ENCODE measurements around the gene ACSL5.

ACSL5 gene
- 86.7 to 115 reads per million in 2 donors for total RNA-seq

GRCh38 chr10:112373912-112374338 is at the start of gene ACSL5:
Gene ACSL5, plus strand, starts transcription at chr10:112374116. Its CDS starts 20,831 bp downstream, at chr10:112394947.
- DNase-seq, result no peak

- DNase-seq, result no peak
Measured at GRCh38 chr10:112327678-112328077, 46.2 kb upstream of the ACSL5 start.

DNA sequence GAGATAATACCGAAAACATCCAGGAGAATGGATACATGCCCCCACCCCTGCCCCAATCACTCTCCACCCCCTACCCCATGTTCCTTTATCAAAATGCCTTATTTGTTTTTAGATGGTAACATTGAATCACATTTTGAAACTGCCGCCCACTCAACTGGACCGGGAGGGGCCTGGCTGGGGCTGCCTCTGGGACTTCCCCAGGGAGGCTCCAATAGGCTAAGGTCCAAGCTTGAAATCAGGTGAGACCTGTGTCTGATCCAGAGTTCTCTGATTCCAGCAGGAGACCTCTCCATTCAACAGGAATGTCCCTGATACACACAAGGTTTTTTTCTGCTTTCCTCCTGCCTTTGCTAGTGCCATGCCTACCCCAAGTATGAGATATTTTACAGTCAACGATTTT is 43.8 kb upstream of the ACSL5 start:
- DNase-seq, result no peak

DNA sequence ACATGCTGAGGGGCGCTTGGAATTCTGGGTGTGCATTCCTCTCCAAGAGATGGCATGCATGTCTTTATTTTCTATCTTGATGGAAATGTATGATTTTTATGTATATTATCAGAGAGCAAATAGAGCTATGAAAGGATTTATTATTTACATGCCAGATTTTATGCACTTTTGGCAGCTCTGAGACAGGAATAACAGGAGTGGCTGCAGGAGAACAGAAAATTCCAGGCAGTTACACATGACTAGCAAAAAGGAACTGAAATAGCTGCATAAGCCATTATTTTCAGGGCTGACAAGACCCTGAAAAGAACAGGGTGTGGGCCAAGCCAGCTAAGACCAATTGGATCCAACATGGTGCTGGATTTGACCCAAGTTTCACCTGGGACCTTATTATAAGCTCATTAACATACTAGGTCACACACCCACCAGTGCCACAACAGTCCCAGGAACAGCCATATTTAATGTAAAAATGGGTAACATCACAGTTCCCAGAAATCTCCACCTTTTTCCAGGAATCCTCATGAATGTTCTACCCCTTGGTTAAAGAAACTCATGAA is 43.2 kb upstream of the ACSL5 start:
- no peak for DNase-seq

- no peak for DNase-seq
Measured at GRCh38 chr10:112332022-112332421, 41.9 kb upstream of the ACSL5 start.

- no peak for DNase-seq
Measured at GRCh38 chr10:112332509-112333228, 41.2 kb upstream of the ACSL5 start.

DNA sequence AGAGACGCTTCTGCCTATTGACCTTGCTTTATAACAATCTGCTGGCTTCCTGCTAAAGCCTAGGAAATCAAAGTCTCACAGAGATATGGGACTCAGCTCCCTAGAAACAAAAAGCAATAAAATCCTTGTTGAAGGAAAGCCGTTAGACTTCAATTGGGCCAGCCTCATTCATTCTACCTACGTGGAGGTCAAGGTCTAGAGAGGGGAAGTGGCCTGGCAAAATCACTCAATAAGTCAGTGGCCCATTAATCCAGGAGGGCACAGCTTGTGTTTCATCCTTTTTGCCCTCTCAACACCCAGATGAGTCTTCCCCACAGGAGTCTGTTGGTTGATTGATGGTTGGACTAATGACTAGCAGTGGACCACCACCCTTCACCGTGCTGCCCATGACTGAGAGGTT is 40.5 kb upstream of the ACSL5 start:
- DNase-seq, result no peak

DNA sequence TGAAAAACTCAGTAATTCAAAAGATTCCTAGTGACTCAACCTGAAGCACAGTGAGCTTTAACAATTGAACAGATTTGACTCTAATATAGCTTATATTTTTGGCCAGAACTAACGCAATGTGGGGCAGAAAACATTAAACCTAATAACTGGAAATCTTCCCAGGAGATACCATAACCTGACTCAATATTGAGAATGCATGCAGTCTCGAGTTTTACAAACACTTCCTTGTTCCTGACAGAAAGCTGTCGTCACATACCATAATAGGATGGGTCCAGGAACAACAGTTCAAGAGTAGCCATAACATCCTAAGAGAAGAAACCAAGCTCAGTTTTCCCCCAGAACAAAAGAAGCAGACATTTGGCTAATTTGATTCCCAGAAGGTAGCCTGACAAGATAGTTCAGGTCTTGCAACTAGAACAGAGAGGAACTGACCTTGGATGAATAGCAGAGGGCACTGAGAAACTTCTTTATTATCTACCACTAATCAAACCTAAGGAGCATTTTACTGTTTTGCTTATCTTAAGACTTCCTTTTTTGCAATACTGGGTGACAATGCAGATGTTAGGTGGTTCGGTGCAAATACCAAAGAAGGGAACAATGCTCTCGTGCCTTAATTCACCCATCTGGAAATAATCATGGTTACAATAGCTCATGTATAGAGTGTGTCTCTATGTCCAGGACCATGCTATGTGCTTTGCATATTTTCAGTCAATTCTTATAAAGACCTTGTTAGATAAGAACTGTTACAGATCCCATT is 38.6 kb upstream of the ACSL5 start:
- no peak for DNase-seq

- DNase-seq, result no peak
Measured at GRCh38 chr10:112335868-112336265, 38.0 kb upstream of the ACSL5 start.

GRCh38 chr10:112336556-112337201 is 37.2 kb upstream of the ACSL5 start:
- DNase-seq, result no peak

DNA sequence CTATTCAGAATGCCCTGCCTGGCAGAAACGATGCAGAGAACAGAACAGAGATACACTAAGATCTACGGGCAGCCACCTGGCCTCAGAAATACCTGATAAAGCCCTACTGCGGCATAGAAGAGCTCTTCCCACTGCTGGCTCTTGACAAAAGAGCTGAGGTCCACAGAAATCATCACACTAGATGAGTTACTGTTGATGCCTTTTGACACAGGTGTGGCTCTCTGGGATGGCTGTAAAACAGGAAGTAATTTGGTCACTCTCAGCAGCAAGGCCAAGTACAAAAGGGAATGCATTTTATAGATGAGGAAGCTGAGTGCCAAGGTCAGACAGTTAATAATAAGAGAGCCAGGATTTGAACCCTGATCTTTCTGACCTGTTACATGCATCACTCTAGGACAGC is 35.0 kb upstream of the ACSL5 start:
- no peak for DNase-seq

DNA sequence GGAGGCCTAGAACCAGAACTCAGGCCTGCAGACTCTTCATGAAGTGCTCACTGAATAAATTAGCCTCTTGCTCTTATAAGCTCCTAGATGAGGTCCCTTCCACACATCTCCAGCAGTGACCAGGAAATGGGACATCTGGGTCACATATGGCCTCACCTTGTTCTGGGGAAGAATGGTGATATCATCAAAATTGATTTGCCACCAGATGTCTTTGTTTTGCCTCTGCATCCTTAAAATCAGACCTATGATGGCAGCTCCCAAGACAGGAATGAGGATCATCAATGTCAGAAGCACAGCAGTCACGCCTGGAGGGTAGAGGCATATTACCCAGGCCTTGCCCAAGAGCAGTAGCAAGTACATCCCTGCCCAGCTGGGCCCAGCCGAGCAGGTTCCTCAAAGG is 33.3 kb upstream of the ACSL5 start:
- DNase-seq, result no peak

- no peak for DNase-seq
Measured at GRCh38 chr10:112343056-112343806, 30.7 kb upstream of the ACSL5 start.

- no peak for DNase-seq
Measured at GRCh38 chr10:112344261-112344660, 29.7 kb upstream of the ACSL5 start.

DNA sequence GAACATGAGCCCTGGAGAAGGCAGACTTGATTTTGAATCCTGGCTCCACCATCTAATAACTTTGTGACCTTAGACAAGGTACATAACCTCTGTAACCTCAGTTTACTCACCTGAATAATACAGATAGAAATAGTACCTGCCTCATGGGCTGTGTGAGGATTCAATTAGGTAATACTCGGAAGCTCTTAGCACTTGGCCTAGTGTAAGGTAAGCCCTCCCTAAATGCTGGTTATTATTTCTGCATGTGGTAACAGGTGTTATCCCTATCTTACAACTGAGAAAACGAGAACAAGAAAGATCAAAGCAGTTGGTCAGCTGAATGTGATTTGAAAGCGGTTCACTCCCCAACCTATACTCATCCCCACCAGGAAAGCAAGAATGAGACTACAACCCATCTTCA is 28.7 kb upstream of the ACSL5 start:
- no peak for DNase-seq

- no peak for DNase-seq
Measured at GRCh38 chr10:112345743-112346142, 28.2 kb upstream of the ACSL5 start.

GRCh38 chr10:112346774-112347173 is 27.1 kb upstream of the ACSL5 start:
- no peak for DNase-seq

DNA sequence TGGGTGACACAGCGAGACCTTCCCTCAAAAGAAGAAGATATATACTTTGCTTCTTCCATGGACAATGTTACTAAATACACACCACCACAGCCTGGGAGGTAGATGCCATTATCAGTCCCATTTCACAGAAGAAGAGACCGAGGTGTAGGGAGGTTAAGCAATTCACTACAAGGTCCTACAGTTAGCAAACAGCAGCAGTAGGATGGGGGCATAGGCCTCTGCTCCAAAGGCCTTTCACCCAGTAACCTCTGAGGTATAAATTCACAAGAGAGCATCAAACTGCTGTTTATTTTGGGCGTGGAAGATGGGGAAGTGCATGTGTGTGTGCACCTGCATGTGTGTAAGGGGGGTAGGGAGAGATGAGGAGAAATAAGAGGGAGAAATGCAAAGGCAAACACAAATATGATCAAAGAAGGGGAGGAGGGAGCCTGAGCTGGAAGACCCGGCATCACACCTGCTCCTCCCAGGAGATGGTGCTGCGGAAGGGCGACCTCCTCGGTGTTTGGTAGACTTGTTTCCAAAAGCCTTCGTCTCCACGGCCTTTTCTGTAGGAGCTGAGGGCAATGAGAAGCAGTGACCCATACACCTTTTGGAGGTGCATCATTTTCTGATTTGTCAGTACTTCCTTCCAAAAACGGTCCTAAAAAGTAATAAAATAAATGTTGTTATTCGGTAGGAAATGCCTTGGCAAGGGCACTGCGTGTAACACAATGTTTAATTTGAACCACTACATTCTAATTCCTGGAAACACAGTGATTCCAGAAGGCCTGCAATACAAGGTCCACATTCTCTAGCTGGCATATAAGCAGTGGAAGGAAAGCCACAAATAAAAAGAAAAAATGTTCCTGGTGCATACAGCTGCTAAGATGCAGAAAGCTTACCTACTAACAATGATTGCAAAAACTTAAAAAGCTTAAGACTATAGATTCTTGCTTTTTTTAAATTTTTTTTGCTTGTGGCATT is 25.9 kb upstream of the ACSL5 start:
- DNase-seq, result no peak

DNA sequence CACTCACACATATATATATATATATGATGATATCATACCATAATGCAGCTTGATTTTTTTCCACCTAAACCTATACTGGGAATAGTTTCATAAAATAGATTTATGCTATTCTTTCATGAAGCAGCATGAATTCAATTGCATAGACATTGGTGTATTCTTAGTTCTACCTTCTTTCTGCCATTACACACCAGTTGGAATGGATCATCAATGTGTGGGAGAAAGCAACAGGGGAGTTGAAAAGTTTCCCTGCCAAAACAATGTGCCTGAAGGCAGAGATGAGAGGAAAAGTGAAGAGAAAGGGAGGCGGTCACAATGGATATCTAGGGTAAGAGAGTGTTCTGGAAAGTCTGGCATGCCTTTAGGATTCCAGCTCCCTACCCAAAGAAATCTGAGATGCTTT is 25.2 kb upstream of the ACSL5 start:
- DNase-seq, result no peak

GRCh38 chr10:112349521-112350085 is 24.3 kb upstream of the ACSL5 start:
- peak; percentile 12 for DNase-seq

DNA sequence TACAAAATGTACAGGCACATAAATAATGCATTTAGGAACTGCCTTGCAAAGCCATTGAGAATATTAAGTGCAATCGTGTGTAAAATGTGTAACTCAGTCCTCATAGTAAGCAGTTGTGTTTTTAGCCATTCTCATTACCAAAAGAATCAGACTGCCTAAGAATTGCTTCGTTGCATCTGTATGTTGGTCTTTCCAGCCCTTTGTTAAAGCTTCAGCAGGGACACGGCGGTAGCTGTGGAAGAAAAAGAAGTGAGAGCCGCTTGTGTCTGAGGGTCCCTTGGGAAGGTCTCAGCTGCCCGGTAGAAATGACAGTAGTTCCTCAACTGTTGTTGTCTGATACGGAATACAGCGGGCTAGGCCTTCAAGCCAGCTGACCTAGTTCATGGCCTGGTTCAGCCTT is 22.8 kb upstream of the ACSL5 start:
- no peak for DNase-seq

Measured in activated gamma-delta T cell (primary cell).